NCI-H1092 (cell line): ENCODE results near the gene DHRS11.

Experiments
- DNase-seq: peaks from one replicate; lab custom pipeline; 2025; lab: John Stamatoyannopoulos, UW

DHRS11 gene

DNA sequence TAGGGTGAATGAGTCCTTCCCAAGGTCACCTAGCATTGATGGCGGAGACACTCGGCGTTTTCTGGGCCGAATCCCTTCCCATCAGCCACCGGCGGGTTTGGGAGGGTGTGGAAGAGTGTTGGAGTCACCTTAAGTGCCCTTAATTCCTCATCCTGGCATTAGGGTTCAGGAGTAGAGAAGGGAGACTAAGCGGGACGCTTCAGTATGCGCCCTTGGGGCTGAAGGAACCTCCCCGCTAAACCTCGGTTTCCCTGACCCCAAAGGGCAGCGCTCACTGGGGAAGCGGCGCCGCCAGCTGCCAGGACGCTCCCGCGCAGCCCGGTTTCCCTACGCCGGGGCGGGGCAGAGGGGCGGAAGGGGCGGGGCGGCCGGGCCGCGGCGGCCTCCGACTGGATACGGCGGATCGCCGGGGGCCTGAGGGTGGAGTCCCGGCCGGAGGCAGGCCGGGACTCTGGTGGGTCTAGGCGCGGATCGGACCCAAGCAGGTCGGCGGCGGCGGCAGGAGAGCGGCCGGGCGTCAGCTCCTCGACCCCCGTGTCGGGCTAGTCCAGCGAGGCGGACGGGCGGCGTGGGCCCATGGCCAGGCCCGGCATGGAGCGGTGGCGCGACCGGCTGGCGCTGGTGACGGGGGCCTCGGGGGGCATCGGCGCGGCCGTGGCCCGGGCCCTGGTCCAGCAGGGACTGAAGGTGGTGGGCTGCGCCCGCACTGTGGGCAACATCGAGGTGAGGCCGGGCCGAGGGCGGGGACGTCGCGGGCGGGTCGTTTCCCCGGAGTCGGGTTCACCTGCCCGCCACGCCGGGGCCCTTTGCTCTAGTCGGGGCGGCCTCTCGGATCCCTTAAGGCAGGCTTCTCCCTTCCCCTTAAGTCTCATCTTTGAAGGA is at the start of gene DHRS11:
TSS of gene DHRS11 (plus strand) at position 446 of the 882 bp plus-strand sequence. CDS start at position 577, 131 bp downstream.
- DNase-seq, result peak; percentile 61

DNA sequence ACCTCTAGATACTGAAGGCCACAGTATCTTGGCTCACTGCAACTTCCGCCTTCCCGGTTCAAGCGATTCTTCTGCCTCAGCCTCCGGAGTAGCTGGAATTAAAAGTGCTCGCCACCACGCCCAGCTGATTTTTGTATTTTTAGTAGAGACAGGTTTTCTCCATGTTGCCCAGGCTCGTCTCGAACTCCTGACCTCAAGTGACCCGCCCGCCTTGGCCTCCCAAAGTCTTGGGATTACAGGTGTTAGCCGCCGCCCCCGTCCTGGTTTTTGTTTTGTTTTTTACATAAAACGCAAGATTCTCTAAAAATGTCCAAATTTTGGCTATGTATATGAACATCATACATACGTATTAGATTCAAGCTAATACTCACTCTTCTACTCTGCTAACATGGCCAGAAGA is 48.9 kb upstream of the DHRS11 start:
- no peak for DNase-seq

GRCh38 chr17:36544044-36544306 is 47.7 kb upstream of the DHRS11 start:
- no peak for DNase-seq

GRCh38 chr17:36544307-36545076 is 47.2 kb upstream of the DHRS11 start, which contains the start of gene GGNBP2:
Gene GGNBP2, plus strand, starts transcription at chr17:36544919. Its CDS starts 806 bp downstream, at chr17:36545725.
- peak; percentile 90 for DNase-seq

DNA sequence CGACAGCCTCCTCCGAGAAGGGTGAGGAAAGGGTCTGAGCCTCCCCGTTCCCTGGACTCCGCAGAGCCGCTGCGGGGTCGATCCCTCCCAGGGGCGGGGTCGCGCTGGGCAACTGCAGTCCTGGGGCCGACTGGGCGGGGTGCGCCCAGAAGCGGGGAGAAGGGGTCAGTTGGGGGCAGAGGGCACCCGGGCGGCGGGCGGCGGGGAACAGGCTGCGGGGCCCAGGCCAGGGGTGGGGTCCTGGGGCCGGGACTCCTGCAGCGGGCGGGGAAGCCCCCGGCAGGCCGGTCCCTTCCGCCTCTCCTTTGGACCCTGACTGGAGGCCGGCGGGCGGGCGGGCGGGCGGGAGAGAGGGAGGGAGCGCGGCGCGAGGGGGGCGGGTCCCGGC is 46.6 kb upstream of the DHRS11 start:
- DNase-seq, result no peak

DNA sequence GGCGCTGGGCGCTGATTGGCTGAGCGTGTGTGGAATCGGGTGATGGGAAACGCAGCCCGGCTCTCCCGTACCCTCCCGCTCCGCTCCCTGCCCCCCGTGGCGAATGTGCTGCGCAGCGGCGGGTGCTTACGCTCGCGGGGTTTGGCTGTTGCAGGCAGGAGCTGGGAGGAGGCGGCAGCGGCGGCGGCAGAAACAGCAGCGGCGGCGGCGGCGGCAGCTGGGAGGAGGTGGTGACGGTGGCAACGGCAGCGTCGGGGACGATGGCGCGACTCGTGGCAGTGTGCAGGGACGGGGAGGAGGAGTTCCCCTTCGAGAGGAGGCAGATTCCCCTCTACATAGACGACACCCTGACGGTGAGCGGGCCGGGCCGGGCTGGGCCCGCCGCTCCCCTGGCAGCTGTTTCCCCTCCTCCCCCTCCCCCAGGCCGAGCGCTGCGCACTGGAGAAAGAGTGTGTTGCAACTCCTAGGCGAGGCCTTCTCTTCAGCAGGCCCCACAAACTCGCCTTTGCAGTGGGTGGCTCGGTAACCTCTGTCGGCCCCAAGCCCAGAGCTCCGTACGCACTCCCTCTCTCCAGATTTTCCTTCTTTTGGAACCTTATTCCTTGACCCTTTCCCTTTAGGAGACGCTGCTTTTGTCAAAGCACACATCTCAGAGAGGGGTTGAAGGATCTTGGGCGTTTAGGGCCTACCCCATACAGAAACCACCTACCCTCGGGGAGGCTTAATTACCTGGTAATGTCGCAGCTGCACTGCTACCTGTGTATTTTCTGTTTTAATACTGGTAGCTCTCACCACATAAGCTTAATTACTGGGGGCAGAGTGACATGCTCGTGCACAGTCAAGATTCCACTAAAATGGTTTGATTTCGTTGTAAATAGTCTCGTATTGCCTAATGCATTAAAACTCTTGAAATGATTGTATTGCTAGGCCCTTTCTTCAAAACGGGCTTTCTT is 45.9 kb upstream of the DHRS11 start:
- DNase-seq, result peak; percentile 94

GRCh38 chr17:36546418-36547093 is 45.1 kb upstream of the DHRS11 start:
- no peak for DNase-seq

- DNase-seq, result no peak
Observed at GRCh38 chr17:36547776-36548175, 43.9 kb upstream of the DHRS11 start.

DNA sequence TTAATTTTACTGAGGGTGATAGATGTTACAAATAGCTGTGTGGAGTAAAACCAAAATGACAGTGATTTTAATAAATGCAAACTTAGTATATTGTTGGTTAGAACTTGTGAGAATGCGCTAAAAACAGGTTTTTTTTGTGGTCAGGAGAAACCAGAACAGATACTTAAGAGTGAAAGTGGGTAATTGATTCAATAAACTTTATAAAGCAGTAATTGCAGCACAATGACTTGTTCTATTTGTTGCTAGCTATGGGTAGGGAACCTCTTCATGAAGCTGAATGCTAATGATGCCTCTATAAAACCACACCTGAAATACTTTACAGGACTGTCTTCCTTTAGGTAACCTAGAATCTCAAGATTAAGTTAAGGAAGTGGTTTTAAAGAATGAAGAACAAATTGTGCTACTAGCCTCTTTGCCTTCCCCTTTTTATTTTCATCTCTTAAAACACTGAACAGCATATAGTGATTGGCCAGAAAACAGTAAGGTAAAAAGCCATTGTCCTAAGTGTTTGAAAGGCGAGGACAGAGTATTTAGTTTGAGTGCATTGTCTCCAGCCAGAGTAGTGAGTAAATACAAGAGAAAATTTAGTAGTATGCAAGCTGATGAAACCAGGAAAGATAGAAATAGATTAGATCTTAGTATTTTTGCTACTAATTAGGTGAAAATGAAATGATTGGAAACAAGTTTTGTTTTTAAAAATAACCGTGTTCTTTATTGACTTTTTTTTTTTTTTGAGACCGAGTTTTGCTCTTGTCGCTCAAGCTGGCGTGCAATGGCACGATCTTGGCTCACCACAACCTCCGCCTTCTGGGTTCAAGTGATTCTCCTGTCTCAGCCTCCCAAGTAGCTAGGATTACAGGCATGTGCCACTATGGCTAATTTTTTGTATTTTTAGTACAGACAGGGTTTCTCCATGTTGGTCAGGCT is 40.9 kb upstream of the DHRS11 start:
- DNase-seq, result no peak

- no peak for DNase-seq
Observed at GRCh38 chr17:36553459-36553858, 38.2 kb upstream of the DHRS11 start.

DNA sequence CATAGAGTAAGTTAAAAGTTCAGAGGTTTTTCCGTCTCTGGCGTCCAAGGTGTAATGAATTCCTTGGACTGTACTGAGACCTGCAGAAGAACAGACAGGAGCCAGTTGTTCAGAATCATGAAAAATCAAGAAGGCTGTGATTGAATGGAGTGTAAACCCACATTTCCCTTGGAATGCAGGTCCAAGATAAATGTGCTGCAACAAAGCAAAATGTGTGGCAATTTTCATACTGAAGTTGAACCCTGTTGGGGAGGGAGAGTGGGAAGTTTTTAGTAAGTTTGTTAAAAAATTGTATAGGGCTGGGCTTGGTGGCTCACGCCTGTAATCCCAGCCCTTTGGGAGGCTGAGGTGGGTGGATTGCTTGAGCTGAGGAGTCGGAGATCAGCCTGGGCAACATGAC is 25.6 kb upstream of the DHRS11 start:
- no peak for DNase-seq

DNA sequence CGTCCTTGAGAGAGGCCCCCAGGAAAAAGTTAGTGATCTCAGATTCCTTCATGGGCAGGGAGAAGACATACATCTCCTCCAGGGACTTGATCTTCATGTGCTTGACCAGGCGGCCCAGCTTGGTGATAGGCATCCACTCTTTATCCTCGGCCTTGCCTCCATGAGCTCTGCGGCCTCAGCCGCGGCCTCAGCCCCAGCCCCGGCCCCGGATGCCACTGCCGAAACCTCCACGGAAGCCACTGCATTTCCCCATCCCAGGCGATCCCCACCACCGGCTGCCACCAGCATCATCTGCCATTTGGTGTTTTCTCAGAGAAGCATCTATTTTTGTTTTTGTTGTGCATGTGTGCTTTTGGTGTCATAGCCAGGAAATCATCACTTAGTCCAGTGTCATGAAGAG is 16.7 kb upstream of the DHRS11 start:
- DNase-seq, result no peak

GRCh38 chr17:36576793-36577192 is 14.9 kb upstream of the DHRS11 start:
- DNase-seq, result no peak

GRCh38 chr17:36578671-36579070 is 13.0 kb upstream of the DHRS11 start:
- DNase-seq, result no peak

- DNase-seq, result no peak
Observed at GRCh38 chr17:36583787-36584186, 7.9 kb upstream of the DHRS11 start.

DNA sequence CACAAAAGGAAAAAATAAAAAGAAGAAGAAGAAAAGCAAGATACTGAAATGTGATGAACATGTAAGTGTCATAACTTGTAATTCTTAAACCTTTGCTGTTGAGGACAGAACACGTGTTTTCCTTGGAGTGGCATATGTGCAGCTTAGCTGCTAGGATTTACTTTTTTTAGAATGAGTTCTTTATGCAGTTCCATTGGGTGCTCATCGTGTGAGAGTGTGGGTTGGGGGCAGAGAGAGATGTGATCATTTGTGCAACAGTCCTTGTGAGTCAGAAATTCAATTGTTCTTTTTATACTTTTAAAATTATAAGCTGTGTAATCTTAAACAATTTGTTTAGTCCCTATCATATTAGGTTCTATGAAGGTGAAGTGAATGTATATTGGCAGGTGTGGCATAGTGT is 5.5 kb upstream of the DHRS11 start:
- DNase-seq, result no peak

DNA sequence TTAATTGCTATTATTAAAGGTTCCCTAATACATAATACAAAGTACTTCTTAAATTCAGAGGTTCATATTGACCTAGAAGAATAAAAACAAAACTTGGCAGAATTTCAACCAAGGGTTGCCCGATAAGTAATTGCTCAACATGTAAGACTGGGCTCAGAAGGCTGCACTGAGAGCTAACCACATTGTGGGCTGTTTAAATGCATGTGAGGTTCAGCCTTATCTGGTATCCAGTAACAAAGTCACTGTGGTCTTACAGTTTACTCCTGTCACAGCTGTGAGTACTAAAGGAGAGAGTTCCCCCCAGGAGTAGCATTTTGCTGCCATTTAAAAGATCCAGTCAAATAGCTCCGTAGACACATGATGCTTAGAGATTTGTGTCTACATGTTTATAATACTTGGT is 1.6 kb upstream of the DHRS11 start:
- DNase-seq, result no peak

DNA sequence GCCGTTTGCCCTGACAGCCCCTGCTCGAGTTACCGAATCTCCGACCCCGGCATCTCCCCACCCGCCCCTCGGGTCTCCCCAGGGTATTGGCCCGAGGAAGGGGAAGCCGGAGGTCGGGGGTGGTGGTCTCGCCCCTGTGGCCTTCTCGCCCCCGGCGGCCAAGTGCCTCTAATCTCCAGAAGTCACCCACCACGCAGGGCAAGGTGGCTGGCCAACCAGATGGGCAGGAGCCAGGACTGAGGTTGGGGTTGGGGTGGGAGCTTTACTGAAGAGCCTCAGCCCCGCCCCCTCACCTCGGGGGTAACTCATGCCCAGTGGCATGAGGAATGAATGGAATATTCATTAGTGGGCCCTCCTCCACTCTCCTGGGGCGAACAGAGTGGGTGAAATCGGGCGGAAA is 637 bp downstream of the DHRS11 start:
- no peak for DNase-seq

DNA sequence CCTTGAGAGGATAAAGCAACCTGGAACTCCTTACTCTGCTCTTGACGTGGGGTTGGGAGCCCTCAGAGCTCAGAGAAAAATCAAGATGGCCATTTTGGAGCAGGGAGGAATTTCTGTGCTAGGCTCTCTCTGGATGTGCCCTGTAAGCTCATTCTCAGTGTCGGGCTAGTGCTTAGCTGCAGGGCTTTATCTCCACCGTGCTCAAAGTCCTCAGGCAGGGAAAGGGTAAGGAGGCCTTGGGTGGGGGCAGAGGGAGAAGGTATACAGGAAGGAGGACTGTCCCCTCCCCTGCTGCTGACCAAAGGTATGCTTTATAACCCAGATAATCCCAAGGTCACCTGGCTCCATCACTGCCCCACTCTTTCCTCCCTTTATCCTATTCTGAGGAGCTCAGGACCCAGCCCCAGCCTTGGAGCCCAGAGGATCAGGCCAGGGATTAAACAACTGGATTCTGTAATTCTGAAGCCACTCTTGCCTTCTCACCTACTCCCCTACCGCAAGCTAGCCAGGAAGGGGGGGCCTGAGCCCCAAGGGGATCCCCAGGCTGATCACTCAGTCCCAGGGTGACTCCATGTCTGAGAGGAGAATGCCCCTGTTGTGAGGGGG is 1.1 kb downstream of the DHRS11 start:
- DNase-seq, result no peak

DNA sequence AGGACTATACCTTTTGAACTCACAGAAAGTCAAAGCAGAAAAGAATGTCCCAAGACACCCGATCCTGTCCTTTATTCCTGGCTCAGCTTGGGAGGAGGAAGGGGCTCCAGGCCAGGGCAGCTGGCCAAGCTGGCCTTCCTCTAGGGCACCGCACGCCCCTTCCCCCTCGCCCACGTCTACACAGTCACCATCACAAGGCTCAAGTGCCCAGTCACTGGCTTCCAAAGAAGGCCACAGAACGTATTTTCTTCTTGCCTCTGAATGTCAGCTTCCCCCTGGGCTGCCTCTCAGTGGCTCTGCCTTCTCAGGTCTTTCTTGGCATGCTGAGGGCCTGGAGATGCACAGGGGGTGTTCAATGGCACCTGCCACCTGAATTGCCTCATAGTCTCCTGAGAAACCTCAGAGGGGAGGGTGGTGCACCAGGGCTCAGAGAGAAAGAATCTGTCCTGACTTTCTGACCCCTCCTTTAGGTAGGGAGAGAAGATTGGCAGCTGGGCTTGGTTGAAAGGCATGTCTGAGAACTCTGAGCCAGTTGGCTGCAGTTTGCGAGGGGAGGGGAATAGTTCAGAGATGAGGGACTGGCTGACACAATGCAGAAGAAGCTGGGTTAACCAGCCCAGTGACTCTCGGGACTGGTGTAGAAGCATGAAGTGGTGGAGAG is 2.1 kb downstream of the DHRS11 start:
- DNase-seq, result no peak
